H9 (cell line): ENCODE results near the gene KRTAP20-4. TPM values are rescaled to one million over a fixed set of nuclear protein-coding genes. Genes with fewer than 3 reads are reported as not detected.

Source experiments
- DNase-seq: peaks from one replicate; pipeline ENCODE4 v3.0.0-alpha.2; 2017
- H2AFZ ChIP-seq: one replicate; pipeline ENCODE4 v1.6.1; 2013; ENCODE audit warnings: mild to moderate bottlenecking, low read length, control low read depth, moderate library complexity
- H2AK5ac ChIP-seq: 2 replicates; pipeline ENCODE4 v1.6.1; 2013; ENCODE audit warnings: low read length, control low read depth, mixed read lengths; ENCODE audit not compliant: insufficient read length
- H2BK120ac ChIP-seq: one replicate; pipeline ENCODE4 v1.6.1; 2013; ENCODE audit warnings: low read depth, mild to moderate bottlenecking, low read length, control low read depth, inconsistent platforms; ENCODE audit not compliant: poor library complexity, severe bottlenecking
- H2BK12ac ChIP-seq: 2 replicates; pipeline ENCODE4 v1.6.1; 2013; ENCODE audit warnings: low read length, control low read depth, mixed read lengths, low read depth; ENCODE audit not compliant: insufficient read length
- H2BK15ac ChIP-seq: 2 replicates; pipeline ENCODE4 v1.6.1; 2013; ENCODE audit warnings: low read depth, low read length, control low read depth
- H2BK20ac ChIP-seq: one replicate; pipeline ENCODE4 v1.6.1; 2013; ENCODE audit warnings: low read depth, mild to moderate bottlenecking, low read length, control low read depth, inconsistent platforms; ENCODE audit not compliant: poor library complexity, severe bottlenecking
- H2BK5ac ChIP-seq: 2 replicates; pipeline ENCODE4 v1.6.1; 2013; ENCODE audit warnings: low read length, control low read depth, mixed read lengths; ENCODE audit not compliant: insufficient read length
- H3K14ac ChIP-seq: 2 replicates; pipeline ENCODE4 v1.6.1; 2013; ENCODE audit warnings: low read length, control low read depth; ENCODE audit not compliant: insufficient read depth
- H3K18ac ChIP-seq: 2 replicates; pipeline ENCODE4 v1.6.1; 2013; ENCODE audit warnings: low read depth, mild to moderate bottlenecking, mixed read lengths, low read length, control low read depth; ENCODE audit not compliant: insufficient read length
- H3K23ac ChIP-seq: 2 replicates; pipeline ENCODE4 v1.6.1; 2013; ENCODE audit warnings: low read length, control low read depth, mixed read lengths, low read depth; ENCODE audit not compliant: insufficient read length
- H3K23me2 ChIP-seq: 2 replicates; pipeline ENCODE4 v1.6.1; 2013; ENCODE audit warnings: low read depth, mild to moderate bottlenecking, mixed read lengths, low read length, control low read depth; ENCODE audit not compliant: insufficient read length, poor library complexity, severe bottlenecking
- H3K27ac ChIP-seq: 2 replicates; pipeline ENCODE4 v1.5.1; 2013; ENCODE audit warnings: low read length, control low read depth, mixed read lengths, low read depth; ENCODE audit not compliant: insufficient read length
- H3K27me3 ChIP-seq: 2 replicates; pipeline ENCODE4 v1.6.1; 2013; ENCODE audit warnings: low read length, control low read depth, inconsistent platforms; ENCODE audit not compliant: insufficient read depth
- H3K4ac ChIP-seq: 2 replicates; pipeline ENCODE4 v1.6.1; 2013; ENCODE audit warnings: low read depth, mild to moderate bottlenecking, control low read depth, inconsistent platforms, low read length, moderate library complexity
- H3K4me1 ChIP-seq: 2 replicates; pipeline ENCODE4 v1.6.1; 2013; ENCODE audit warnings: low read length, control low read depth, inconsistent platforms; ENCODE audit not compliant: insufficient read depth
- H3K4me2 ChIP-seq: 2 replicates; pipeline ENCODE4 v1.6.1; 2013; ENCODE audit warnings: low read length, control low read depth, mixed read lengths; ENCODE audit not compliant: insufficient read length, insufficient read depth
- H3K56ac ChIP-seq: 2 replicates; pipeline ENCODE4 v1.6.1; 2013; ENCODE audit warnings: low read depth, mild to moderate bottlenecking, mixed read lengths, low read length, control low read depth; ENCODE audit not compliant: insufficient read length
- H3K79me1 ChIP-seq: 2 replicates; pipeline ENCODE4 v1.6.1; 2013; ENCODE audit warnings: low read depth, mild to moderate bottlenecking, moderate library complexity, low read length, control low read depth, inconsistent platforms; ENCODE audit not compliant: insufficient read depth, poor library complexity, severe bottlenecking
- H3K79me2 ChIP-seq: 2 replicates; pipeline ENCODE4 v1.6.1; 2013; ENCODE audit warnings: low read length, control low read depth, inconsistent platforms; ENCODE audit not compliant: insufficient read depth
- H3K9ac ChIP-seq: 2 replicates; pipeline ENCODE4 v1.6.1; 2013; ENCODE audit warnings: low read length, control low read depth, mixed read lengths; ENCODE audit not compliant: insufficient read length; ENCODE audit errors: extremely low read depth
- H3K9me3 ChIP-seq: one replicate; pipeline ENCODE4 v1.6.1; 2013; ENCODE audit warnings: low read depth, low read length, inconsistent platforms; ENCODE audit not compliant: control insufficient read depth
- H3T11ph ChIP-seq: one replicate; pipeline ENCODE4 v1.6.1; 2013; ENCODE audit warnings: mild to moderate bottlenecking, low read length, control low read depth, inconsistent platforms
- H4K20me1 ChIP-seq: one replicate; pipeline ENCODE4 v1.6.1; 2013; ENCODE audit not compliant: control insufficient read depth, insufficient read length, insufficient read depth
- H4K5ac ChIP-seq: 2 replicates; pipeline ENCODE4 v1.6.1; 2013; ENCODE audit warnings: low read depth, mild to moderate bottlenecking, mixed read lengths, low read length, control low read depth; ENCODE audit not compliant: insufficient read length
- H4K8ac ChIP-seq: replicated peaks from 2 replicates; pipeline ENCODE4 v1.6.1; 2013; ENCODE audit warnings: low read length, control low read depth, mixed read lengths, low read depth; ENCODE audit not compliant: insufficient read length
- H4K91ac ChIP-seq: 2 replicates; pipeline ENCODE4 v1.6.1; 2013; ENCODE audit warnings: low read depth, mild to moderate bottlenecking, moderate library complexity, mixed read lengths, low read length, control low read depth; ENCODE audit not compliant: insufficient read length
- H3K27ac Mint-ChIP-seq, 3 experiments: 2 replicates in 2 of 3; 3 replicates in 1 of 3; pipeline ENCODE4 v1.8.0; 2020 to 2021; ENCODE audit warnings: mixed read lengths in 3 of 3, mild to moderate bottlenecking in 1 of 3, moderate library complexity in 1 of 3
- H3K27me3 Mint-ChIP-seq: 2 replicates; pipeline ENCODE4 v1.8.0; 2021; ENCODE audit warnings: low read depth, mild to moderate bottlenecking, moderate library complexity, mixed read lengths
- H3K36me3 Mint-ChIP-seq, 3 experiments: 2 replicates in 2 of 3; 3 replicates in 1 of 3; pipeline ENCODE4 v1.8.0; 2020 to 2021; ENCODE audit warnings: low read depth in 3 of 3, mixed read lengths in 3 of 3; ENCODE audit not compliant: insufficient read depth in 1 of 3
- H3K4me1 Mint-ChIP-seq, 2 experiments: 2 replicates each; pipeline ENCODE4 v1.8.0; 2020; ENCODE audit warnings: mixed read lengths in 2 of 2
- H3K4me3 Mint-ChIP-seq, 2 experiments: 2 replicates in 1 of 2; 3 replicates in 1 of 2; pipeline ENCODE4 v1.8.0; 2020 to 2021; ENCODE audit warnings: mild to moderate bottlenecking in 2 of 2, mixed read lengths in 2 of 2, moderate library complexity in 1 of 2
- H3K9me3 Mint-ChIP-seq, 2 experiments: 2 replicates in 1 of 2; 3 replicates in 1 of 2; pipeline ENCODE4 v1.8.0; 2020; ENCODE audit warnings: mild to moderate bottlenecking in 2 of 2, mixed read lengths in 2 of 2, moderate library complexity in 1 of 2
- CTCF ChIP-seq: fragments of 200-600 bp; sonication (generic); conservative IDR thresholded peaks from 3 replicates; pipeline ENCODE4 v1.8.0; 2021; ENCODE audit warnings: antibody characterized with exemption, mild to moderate bottlenecking
- WGBS: extraction: QIAGEN DNeasy Blood & Tissue Kit; methylation state at CpG from one replicate; pipeline ENCODE4 v1.1.7; 2013; ENCODE audit warnings: missing lambda C conversion rate, low lambda C conversion rate, mixed read lengths; ENCODE audit not compliant: insufficient read length; ENCODE audit errors: extremely low coverage; 5-methylcytosine and 5-hydroxymethylcytosine counted together
- total RNA-seq: library from RNA; stranded (reverse); gene quantifications from 2 replicates; pipeline ENCODE4 v1.2.1, GENCODE V29; 2021

The KRTAP20-4 gene
- total RNA-seq, 1 experiment from 2014 or later: not detected

- H3K4me1 ChIP-seq: no peaks in the 10 kb centered on the region
- Mint-ChIP-seq H3K27me3 (no peaks in the 10 kb centered on the region; the same call in 1 of the 2 replicates), H3K9me3 (peaks cover 0 to 47% of the 10 kb centered on the region in 2 experiments; a peak in 3 of 5 replicates), H3K36me3 (peaks cover 0 to 12% (median 0%) of the 10 kb centered on the region in 3 experiments; a peak in 1 of 7 replicates), H3K4me3 (no peak overlapping the region), H3K4me1 (no peaks in the 10 kb centered on the region), H3K27ac (no peak overlapping the region)
- no peaks in the 10 kb centered on the region for H3K27me3 ChIP-seq
- no peak overlapping the region for H2AFZ ChIP-seq
- H3K79me1 ChIP-seq: no peaks in the 10 kb centered on the region
- H3K23ac ChIP-seq: no peak overlapping the region
- WGBS: no CpG with 5 or more reads among the region's 1 CpG
- no peak overlapping the region for H2BK12ac ChIP-seq
- H3K18ac ChIP-seq: no peak overlapping the region
- H4K5ac ChIP-seq: no peak overlapping the region
- TF ChIP-seq CTCF: no peak
- DNase-seq: no peak
- H4K20me1 ChIP-seq: no peaks in the 10 kb centered on the region
- H3K9ac ChIP-seq: no peak overlapping the region
- no peak overlapping the region for H4K91ac ChIP-seq
- no peak overlapping the region for H2BK20ac ChIP-seq
- no peak overlapping the region for H3K56ac ChIP-seq
- no peak overlapping the region for H3K4me2 ChIP-seq
- no peaks in the 10 kb centered on the region for H3K79me2 ChIP-seq
- no peak overlapping the region for H3T11ph ChIP-seq
- H3K14ac ChIP-seq: no peak overlapping the region
- no peak overlapping the region for H2BK5ac ChIP-seq
- H2BK120ac ChIP-seq: no peak overlapping the region
- no peak overlapping the region for H2AK5ac ChIP-seq
- H2BK15ac ChIP-seq: no peak overlapping the region
- H3K23me2 ChIP-seq: no peaks in the 10 kb centered on the region
- no peak overlapping the region for H3K27ac ChIP-seq
- H4K8ac ChIP-seq: no peak overlapping the region
- no peaks in the 10 kb centered on the region for H3K9me3 ChIP-seq
- H3K4ac ChIP-seq: no peak overlapping the region
These were observed 26.5 kb downstream of the KRTAP20-4 start for GRCh38 chr21:30646904-30647414.
